GM19455 (cell line): ENCODE measurements around the gene PPP1R9A.

Experiments used
- ATAC-seq: cut with Tn5 transposase; IDR thresholded peaks from one replicate; pipeline ENCODE4 v1.9.1; 2021; ENCODE audit not compliant: unreplicated experiment

Gene PPP1R9A

GRCh38 chr7:94907026-94907810 lies at the start of gene PPP1R9A:
TSS of gene PPP1R9A (plus strand) at chr7:94907594. CDS start at chr7:94910114, 2,520 bp downstream.
- no peak for ATAC-seq

DNA sequence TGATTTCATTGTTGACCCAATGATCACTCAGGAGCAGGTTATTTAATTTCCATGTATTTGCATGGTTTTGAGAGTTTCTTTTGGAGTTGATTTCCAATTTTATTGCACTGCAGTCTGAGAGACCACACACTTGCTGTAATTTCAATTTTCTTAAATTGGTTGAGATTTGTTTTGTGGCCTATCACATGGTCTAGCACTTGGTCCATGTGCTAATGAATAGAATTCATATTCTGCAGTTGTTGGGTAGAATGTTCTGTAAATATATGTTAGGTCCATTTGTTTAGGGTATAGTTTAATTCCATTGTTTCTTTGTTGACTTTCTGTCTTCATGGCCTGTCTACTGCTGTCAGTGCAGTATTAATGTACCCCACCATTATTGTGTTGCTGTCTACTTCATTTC lies 36.3 kb upstream of the PPP1R9A start:
- no peak for ATAC-seq

DNA sequence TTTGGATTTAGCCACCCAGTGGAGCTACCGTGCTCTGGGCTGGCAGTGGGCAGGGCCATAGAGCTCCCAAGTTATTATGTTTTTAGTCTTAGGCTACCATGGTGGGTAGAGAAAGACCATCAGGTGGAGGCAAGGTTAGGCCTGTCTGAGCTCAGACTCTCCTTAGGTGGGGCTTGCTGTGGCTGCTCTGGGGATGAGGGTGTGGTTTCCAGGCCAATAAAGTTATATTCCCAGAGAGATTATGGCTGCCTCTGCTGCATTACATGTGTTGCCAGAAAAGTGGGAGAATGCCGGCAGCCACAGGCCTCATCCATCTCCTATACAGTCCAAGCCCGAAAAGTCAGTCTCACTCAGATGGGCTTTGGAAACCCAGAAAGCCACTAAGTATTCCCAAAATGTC lies 34.2 kb upstream of the PPP1R9A start:
- ATAC-seq = no peak

DNA sequence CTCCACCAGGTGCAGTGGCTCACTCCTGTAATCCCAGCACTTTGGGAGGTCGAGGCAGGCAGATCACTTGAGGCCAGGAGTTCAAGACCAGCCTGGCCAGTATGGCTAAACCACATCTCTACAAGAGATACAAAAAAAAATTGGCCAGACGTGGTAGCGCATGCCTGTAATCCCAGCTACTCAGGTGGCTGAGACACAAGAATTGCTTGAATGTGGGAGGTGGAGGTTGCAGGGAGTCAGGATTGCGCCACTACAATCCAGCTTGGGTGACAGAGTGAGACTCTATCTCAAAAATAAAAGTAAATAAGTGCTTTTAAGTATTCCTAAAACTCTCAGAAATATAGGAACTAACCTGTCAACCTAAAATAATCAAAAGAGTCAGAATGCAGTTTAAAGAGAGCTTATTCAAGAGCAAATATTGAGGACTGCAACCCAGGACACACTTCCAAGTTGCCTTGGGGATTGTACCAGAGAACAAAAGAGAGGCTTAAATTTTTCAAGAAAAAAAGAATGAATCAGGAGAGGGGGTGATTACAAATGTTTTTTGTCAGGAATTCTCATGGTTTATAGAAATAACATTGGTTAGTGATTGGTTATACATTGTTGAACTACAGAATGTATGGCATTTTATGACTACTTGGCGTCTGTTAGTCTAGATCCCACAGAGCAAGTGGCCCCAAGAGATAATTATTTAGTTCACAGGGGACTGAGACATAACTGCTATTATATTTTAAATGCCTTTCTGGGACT lies 33.2 kb upstream of the PPP1R9A start:
- no peak for ATAC-seq

GRCh38 chr7:94875201-94875600 lies 32.2 kb upstream of the PPP1R9A start:
- ATAC-seq = no peak

DNA sequence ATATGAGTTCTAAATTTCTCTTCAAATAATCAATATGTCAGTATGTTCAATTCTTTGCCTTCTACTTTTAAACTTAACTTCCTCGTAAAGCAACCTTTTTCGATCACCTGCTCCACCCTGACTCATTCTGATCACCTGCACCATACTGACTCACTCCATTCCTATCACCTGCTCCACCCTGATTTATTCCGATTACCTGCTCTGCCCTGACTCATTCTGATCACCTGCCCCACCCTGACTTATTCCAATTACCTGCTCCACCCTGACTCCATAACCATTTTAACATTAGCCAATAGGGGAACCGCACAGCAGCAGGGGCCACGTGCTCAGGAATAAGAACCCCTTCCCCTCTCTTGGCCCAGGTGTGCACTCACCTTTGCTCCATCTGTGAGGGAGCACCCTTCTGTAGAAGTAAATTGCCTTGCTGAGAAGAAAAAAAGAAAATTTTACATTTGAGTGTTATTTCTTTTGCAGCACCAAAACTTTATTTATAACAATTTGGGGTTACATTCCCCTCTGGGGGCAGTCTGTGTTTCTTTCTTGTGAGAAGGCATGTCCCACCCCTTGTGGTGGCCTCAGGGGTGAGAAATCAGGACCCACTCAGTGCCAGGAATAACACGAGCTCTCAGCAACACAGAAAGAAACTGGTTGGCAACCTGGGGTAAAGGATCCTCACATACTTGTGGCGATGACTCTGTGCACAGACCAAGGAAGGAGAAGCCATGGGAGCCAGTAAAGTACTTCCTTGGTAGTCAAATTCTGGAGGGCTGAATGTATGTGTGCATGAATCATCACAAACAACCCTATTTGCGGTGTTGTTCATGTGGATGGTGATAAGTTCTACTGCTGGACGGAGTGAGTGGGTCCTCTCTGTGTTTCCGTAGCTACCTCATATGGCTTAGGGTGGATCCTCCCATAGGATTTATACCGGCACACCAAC lies 29.4 kb upstream of the PPP1R9A start:
- ATAC-seq = no peak

- no peak for ATAC-seq
Measured at GRCh38 chr7:94882891-94883290, 24.5 kb upstream of the PPP1R9A start.

- no peak for ATAC-seq
Measured at GRCh38 chr7:94883616-94884015, 23.8 kb upstream of the PPP1R9A start.

GRCh38 chr7:94888551-94888950 lies 18.8 kb upstream of the PPP1R9A start:
- ATAC-seq = no peak

DNA sequence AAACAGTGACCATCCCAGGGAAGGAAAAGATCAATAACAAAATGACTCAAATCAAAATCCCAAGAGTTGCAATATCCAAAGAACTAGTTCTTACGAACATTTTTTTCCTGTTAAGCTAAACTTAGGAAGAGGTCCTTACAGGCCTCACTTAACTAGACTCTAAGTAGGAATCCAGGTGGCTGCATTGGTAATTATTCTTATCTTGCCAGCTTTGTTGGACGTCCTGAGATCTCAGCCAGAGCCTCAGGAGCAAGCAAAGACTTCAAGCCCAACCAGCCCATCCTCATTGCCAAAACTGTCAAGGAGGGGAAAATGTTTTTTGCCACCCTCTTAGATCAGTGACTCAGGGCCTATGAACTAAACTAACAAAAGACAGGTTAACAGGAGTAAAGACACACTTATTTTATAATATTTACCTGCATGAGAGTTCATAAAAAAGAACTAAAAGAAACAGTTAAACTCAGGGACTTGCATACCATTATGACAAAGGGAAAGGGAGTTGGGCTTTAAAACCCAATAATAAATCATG lies 18.3 kb upstream of the PPP1R9A start:
- ATAC-seq = no peak

GRCh38 chr7:94890216-94890615 lies 17.2 kb upstream of the PPP1R9A start:
- ATAC-seq = no peak

DNA sequence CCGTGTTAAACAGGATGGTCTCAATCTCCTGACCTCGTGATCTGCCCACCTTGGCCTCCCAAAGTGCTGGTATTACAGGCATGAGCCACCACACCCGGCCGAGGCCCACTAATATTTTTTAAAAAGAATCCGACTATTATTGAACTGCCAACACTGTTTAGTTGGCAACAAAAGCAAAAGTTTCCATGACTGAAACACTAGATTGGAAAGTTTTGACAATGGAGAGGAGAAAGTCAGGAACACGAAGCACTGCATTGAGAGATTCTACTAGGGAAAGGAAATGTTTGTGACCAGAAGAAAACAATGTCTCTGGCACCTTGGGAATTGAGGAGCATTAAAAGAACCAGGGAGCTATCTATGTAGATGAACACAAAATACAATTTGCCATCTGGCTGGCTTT lies 13.7 kb upstream of the PPP1R9A start:
- ATAC-seq = no peak

- ATAC-seq = no peak
Measured at GRCh38 chr7:94897541-94897940, 9.9 kb upstream of the PPP1R9A start.

- ATAC-seq = no peak
Measured at GRCh38 chr7:94898340-94898739, 9.1 kb upstream of the PPP1R9A start.

GRCh38 chr7:94901981-94902380 lies 5.4 kb upstream of the PPP1R9A start:
- no peak for ATAC-seq

DNA sequence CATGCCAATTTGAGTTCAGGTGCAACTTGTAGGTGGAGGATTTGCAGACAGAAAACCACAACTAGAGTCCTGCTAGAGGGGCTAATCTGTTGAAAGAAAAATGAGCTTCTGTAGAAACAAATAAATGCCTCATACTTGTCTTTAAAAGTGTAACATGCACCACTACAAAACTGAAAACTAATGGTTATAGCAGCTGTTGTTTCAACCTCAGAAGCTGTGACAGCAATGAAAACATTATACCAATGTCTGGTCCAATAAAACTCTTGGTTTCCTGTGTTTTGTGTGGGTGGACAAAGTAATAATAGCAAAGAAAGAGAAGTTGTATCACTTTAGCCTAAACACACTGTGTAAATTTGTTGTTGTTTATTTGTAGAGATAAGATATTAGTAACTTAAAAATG lies 3.4 kb upstream of the PPP1R9A start:
- no peak for ATAC-seq

- no peak for ATAC-seq
Measured at GRCh38 chr7:94904982-94905381, 2.4 kb upstream of the PPP1R9A start.

DNA sequence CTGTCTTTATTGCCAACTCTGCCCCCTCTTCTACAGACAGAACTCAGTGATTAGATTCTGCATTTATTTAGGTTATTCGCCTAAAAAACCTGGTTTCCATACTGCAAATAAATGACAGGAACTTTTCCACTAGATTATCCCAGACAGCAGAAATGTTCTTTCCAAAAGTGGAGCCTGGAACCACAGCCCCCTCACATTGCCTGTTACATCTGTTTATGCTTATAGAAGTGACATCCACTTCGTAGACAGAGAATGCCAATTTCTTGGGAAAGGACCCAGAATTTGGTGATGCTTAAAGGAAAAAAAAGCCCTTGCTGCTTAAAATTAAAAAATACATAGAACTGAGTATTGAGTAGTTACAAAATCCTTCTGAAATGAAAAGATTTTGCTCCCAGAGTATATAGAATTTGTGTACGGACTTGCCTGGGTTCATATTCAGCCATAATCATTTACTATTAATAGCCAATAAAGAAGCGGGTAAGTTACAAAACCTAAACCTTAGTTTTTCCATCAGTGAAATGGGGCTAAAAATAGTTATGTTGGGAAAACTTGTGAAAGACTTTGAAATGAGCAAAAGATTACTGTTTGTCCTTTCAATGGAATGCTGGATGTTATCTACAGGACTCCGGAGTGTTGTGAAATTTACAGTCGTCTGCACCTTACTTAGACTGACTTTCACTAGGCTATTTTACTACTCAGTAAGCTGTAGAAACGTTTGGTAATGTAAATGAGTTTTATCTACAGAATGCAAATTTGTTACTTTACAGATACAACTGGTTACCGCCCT lies 1.1 kb upstream of the PPP1R9A start:
- no peak for ATAC-seq

DNA sequence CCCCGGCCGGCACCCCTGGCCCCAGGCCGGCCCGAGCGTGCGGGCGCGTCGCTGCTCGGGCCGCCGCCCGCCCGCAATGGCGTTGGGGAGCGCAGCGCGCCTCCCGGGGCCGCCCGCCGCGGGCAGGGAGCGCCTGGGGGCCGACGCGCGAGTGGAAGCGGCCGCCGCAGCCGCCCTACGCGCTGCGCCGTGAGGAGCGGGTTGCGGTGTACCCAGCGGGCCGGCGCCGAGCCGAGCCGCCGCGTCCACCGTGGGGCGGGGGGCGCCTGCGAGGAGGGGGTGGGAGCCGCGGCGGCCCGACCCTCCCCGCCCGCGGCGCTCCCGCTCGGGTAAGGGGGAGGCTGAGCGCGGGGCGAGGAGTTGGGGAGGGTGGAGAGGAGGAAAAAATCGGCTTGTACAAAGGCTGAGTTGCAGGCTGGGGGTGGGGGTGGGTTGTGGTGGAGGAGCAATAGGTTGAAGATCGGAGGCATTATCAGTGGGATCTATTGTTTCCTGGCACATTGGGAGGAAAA lies 473 bp downstream of the PPP1R9A start:
- ATAC-seq = no peak
